Gastroesophageal sphincter (tissue), 4 donors: ENCODE results near the gene ARID1B. TPM values are rescaled to one million over a fixed set of nuclear protein-coding genes. Genes with fewer than 3 reads are reported as not detected.
"Not testable (repeated sequence)": the region's sequence is repeated elsewhere in the genome, so short reads cannot be mapped to it uniquely, and the experiment has no call there.

ENCODE experiments used
- ATAC-seq: fragments of 150-250 bp; one replicate; pipeline ENCODE4 v1.9.1; 2016; ENCODE audit warnings: mild to moderate bottlenecking, moderate library complexity
- H3K27ac ChIP-seq, 4 donors: fragments of 200-600 bp; sonication (generic) in 3 of 4; 1 replicate in 3 of 4; 2 replicates in 1 of 4; pipeline ENCODE4 v1.5.1; 2016 to 2019
- H3K27me3 ChIP-seq: fragments of 200-600 bp; sonication (generic); one replicate; pipeline ENCODE4 v1.5.1; 2019
- H3K36me3 ChIP-seq, 2 donors: fragments of 200-600 bp; sonication (generic); one replicate each; pipeline ENCODE4 v1.5.1; 2019; ENCODE audit warnings: control low read depth in 1 of 2
- H3K4me1 ChIP-seq, 3 donors: fragments of 200-600 bp; sonication (generic); 1 replicate in 2 of 3; 2 replicates in 1 of 3; pipeline ENCODE4 v1.5.1; 2016 to 2019; ENCODE audit warnings: control low read depth in 2 of 3
- H3K4me3 ChIP-seq, 2 donors: fragments of 200-600 bp; sonication (generic); one replicate each; pipeline ENCODE4 v1.5.1; 2019; ENCODE audit warnings: mild to moderate bottlenecking in 1 of 2, moderate library complexity in 1 of 2
- H3K9me3 ChIP-seq, 3 donors: fragments of 200-600 bp; sonication (generic); one replicate each; pipeline ENCODE4 v1.5.1; 2017 to 2019; ENCODE audit warnings: control low read depth in 2 of 3
- EP300 ChIP-seq: sonication (generic); formaldehyde crosslinking; IDR thresholded peaks from one replicate; pipeline ENCODE4 v1.6.1; 2017; ENCODE audit warnings: antibody characterized with exemption, mild to moderate bottlenecking
- POLR2A ChIP-seq, 2 donors: fragments of 450-650 bp; IDR thresholded peaks; one replicate each; pipeline ENCODE4 v1.6.1; 2017; ENCODE audit warnings: antibody characterized with exemption in 2 of 2, mild to moderate bottlenecking in 2 of 2, moderate library complexity in 1 of 2
- POLR2AphosphoS5 ChIP-seq: sonication (generic); formaldehyde crosslinking; IDR thresholded peaks from one replicate; pipeline ENCODE4 v1.6.1; 2017; ENCODE audit warnings: antibody characterized with exemption
- WGBS, 2 donors: methylation state at CpG; one replicate each; pipeline ENCODE4 v1.1.5; 2018; ENCODE audit warnings: low coverage in 1 of 2; 5-methylcytosine and 5-hydroxymethylcytosine counted together
- total RNA-seq, 4 donors: library from RNA; depleted of rRNA; stranded (reverse); fragments of >200 nt; gene quantifications; one replicate each; pipeline ENCODE4 v1.1.0, GENCODE V29; 2016
- TF ChIP-seq, protein P1 (sequence below), 4 experiments: fragments of 200-600 bp in 2 of 4; fragments of 450-650 bp in 2 of 4; sonication (generic) in 1 of 4; IDR thresholded peaks; one replicate each; pipeline ENCODE4 v1.5.1; 2017 to 2019; ENCODE audit warnings: antibody characterized with exemption in 4 of 4, mild to moderate bottlenecking in 2 of 4, moderate library complexity in 2 of 4

The ARID1B gene
- total RNA-seq, 4 donors from 2014 or later: 40.0 to 106 (median 79.7) TPM

DNA sequence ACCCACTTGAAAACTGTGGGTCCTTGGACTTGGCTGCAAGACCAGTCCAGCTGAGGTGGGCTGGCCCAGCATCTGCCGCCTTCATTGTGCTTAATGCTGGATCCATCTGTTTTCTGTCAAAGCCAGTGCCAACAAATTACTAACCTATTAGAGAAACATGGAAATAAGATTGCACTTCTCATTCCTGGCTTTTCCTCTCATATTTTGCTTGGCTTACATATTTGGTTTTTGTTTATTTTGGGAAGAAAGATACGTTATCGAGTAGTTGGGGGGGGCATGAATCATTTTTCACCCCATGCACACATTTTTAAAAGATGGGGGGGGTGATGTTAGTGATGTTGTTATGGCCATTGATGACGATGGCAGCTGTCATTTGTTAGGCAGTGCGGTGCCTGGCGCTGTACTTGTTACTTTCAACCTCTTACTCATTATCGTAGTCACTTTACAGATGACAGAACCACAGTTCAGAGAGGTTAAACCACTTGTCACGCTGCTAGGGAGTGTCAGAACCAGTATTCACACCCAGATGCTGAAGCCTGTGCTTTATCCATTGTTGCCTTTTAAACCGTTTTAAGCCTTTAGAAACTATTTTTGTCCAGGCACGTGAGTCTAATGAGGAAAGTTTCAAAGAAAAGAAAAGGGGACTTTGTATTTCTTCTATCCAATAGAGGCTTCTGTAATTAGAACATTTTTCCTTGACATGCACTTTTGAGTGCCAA lies 366.2 kb downstream of the ARID1B start:
- H3K4me3 ChIP-seq: no peak overlapping the region

DNA sequence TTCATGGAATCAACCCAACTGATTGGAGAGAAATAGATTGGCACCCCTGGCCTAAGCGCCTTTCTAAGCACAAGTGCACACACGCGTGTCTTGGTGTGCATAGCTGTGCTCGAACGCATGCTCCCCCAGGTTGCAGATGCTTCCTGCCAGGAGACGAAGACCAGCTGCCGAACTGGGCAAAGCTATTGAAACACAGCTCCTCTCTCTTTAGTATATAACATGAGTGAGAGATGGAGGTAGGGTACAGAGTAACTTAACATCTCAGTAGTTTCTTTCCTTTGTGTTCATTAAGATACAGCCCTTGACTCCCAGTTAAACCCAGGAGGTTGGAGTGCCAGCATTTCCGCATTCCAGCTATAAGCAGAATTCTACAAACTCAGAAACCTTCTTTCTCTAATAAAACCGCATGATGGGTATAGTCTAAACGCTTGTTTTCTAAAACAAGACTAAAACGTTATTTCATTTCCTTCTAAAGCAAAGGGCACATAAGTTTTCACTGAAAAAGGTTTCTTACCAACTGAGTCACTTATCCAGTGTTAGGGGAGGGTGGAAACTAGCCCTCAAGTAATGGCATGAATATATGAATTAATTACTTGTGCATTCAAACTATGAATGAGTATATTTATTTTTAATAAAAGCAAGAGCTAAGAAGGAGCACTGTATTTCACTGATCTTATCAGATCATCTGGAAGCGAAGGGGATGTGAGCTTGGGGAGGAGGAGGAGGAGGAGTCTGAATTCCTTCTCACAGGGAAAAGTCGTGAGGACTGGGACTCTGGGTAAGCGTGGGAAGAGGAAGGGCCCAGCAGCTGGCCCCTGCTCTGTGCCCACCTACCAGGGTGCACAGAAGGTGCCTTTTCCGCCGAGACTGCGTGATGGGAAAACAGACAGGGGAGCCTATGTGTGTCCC lies 367.0 kb downstream of the ARID1B start:
- 48 to 67% methylated on average over 12 to 16 of the region's 17 CpGs for WGBS, 2 donors
- Histone ChIP-seq H3K4me1 (peaks cover 0 to 52% (median 14%) of the 10 kb centered on the region in 3 donors), H3K4me3 (no peak overlapping the region), H3K36me3 (peaks cover 0 to 29% of the 10 kb centered on the region in 2 donors), H3K27me3 (no peaks in the 10 kb centered on the region), H3K9me3 (no peaks in the 10 kb centered on the region), H3K27ac (peak overlapping the region in 2 of 4 donors; percentile 21 to 54)
- ATAC-seq: no peak
- TF ChIP-seq EP300 (no peak), POLR2AphosphoS5 (no peak), POLR2A (IDR thresholded peaks at IDR 0.05) (no peak)
- TF ChIP-seq, protein P1, sequence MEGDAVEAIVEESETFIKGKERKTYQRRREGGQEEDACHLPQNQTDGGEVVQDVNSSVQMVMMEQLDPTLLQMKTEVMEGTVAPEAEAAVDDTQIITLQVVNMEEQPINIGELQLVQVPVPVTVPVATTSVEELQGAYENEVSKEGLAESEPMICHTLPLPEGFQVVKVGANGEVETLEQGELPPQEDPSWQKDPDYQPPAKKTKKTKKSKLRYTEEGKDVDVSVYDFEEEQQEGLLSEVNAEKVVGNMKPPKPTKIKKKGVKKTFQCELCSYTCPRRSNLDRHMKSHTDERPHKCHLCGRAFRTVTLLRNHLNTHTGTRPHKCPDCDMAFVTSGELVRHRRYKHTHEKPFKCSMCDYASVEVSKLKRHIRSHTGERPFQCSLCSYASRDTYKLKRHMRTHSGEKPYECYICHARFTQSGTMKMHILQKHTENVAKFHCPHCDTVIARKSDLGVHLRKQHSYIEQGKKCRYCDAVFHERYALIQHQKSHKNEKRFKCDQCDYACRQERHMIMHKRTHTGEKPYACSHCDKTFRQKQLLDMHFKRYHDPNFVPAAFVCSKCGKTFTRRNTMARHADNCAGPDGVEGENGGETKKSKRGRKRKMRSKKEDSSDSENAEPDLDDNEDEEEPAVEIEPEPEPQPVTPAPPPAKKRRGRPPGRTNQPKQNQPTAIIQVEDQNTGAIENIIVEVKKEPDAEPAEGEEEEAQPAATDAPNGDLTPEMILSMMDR (IDR thresholded peaks at IDR 0.05): no peak

More for the DNA sequence above, 366.2 kb downstream of the ARID1B start:
- Histone ChIP-seq H3K4me1 (peaks cover 0 to 44% (median 9%) of the 10 kb centered on the region in 3 donors), H3K36me3 (peaks cover 0 to 27% of the 10 kb centered on the region in 2 donors), H3K27me3 (no peaks in the 10 kb centered on the region), H3K9me3 (no peaks in the 10 kb centered on the region), H3K27ac (peak overlapping the region in 1 of 4 donors; percentile 35)
- WGBS, 2 donors: 15 to 16% methylated on average over 8 to 10 of the region's 10 CpGs
- TF ChIP-seq EP300 (no peak), POLR2AphosphoS5 (no peak), POLR2A (IDR thresholded peaks at IDR 0.05) (no peak)
- TF ChIP-seq, protein P1 (IDR thresholded peaks at IDR 0.05): no peak
- peak; percentile 42 for ATAC-seq

DNA sequence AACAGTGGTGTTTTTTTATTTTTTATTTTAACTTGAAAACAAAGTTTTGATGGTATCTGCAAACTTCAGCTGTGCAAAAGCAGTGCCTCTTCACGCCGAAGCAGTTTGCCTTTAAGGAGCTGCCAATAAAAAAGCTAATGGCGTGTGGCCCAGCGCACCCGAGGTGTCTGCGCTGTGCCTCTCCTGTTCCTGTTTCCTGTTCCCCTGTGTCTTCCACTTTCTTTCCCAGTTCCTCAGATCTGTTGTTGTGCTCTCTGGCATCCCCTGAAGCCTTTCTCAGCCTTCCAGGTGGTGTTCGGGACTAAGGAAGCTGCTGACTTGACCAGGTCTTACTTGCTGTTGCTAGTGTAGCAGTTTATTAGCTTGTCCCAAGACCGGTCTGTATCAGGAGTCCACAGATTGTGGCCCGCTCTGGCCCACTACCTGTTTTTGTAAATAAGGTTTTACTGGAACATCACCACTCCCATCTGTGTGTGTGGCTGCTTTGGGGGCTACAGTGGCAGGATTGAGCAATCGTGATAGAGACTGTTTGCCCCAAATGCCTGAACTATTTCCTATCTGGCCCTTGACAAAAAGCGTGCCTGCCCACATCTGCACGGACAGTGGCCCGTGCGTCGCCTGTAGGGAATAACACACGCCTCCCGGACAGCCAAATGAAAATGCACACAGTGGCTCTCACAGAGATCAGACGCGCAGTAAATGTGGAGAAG lies 367.8 kb downstream of the ARID1B start:
- WGBS, 2 donors: 63 to 73% methylated on average over 9 to 17 of the region's 19 CpGs

GRCh38 chr6:157145656-157146285 lies 368.6 kb downstream of the ARID1B start:
- peaks cover 0 to 55% (median 14%) of the 10 kb centered on the region in 3 donors for H3K4me1 ChIP-seq
- 56 to 67% methylated on average over 5 to 6 of the region's 6 CpGs for WGBS, 2 donors
- ATAC-seq: no peak

More for the DNA sequence above, 367.8 kb downstream of the ARID1B start:
- TF ChIP-seq POLR2AphosphoS5 (no peak), POLR2A (IDR thresholded peaks at IDR 0.05) (no peak), EP300 (no peak)
- TF ChIP-seq, protein P1 (IDR thresholded peaks at IDR 0.05): no peak
- Histone ChIP-seq H3K27ac (peak overlapping the region in 2 of 4 donors; percentile 21 to 54), H3K4me3 (no peak overlapping the region), H3K9me3 (no peaks in the 10 kb centered on the region), H3K36me3 (peaks cover 0 to 27% of the 10 kb centered on the region in 2 donors), H3K27me3 (no peaks in the 10 kb centered on the region), H3K4me1 (peaks cover 0 to 55% (median 14%) of the 10 kb centered on the region in 3 donors)
- ATAC-seq: no peak

DNA sequence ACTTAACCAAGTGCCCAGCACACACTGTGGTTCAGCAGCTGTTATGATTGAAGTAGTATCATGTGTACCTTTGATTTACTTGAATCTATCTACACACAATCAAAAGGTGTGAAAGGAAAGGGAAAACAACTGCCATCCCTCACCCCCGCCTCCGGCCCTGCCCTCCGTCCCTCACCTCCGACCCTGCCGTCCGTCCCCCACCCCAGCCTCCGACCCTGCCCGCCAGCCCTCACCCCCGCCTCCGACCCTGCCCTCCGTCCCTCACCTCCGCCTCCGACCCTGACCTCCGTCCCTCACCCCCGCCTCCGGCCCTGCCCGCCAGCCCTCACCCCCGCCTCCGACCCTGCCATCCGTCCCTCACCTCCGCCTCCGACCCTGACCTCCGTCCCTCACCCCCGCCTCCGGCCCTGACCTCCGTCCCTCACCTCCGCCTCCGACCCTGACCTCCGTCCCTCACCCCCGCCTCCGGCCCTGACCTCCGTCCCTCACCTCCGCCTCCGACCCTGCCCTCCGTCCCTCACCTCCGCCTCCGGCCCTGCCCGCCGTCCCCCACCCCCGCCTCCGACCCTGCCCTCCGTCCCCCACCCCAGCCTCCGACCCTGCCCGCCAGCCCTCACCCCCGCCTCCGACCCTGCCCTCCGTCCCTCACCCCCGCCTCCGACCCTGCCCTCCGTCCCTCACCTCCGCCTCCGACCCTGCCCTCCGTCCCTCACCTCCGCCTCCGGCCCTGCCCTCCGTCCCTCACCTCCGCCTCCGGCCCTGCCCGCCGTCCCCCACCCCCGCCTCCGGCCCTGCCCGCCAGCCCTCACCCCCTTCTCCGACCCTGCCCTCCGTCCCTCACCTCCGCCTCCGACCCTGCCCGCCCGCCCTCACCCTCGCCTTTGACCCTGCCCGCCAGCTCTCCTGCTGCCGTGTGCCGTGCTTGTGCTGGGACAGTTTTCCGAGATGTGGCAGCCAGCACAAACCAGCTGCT lies 370.2 kb downstream of the ARID1B start:
- ATAC-seq, H3K27me3 ChIP-seq, H3K4me3 ChIP-seq, H3K9me3 ChIP-seq: not testable (repeated sequence)
- H3K27ac ChIP-seq: peak overlapping the region in 2 of 4 donors; percentile 70 to 72
- no CpG with 5 or more reads among the region's 74 CpGs for WGBS, 2 donors
- H3K36me3 ChIP-seq: peaks cover 0 to 23% of the 10 kb centered on the region in 2 donors
- peaks cover 0 to 55% (median 14%) of the 10 kb centered on the region in 3 donors for H3K4me1 ChIP-seq

More at GRCh38 chr6:157145656-157146285, 368.6 kb downstream of the ARID1B start:
- peak overlapping the region in 1 of 4 donors; percentile 21 for H3K27ac ChIP-seq
- H3K36me3 ChIP-seq: peaks cover 0 to 27% of the 10 kb centered on the region in 2 donors
- H3K4me3 ChIP-seq: no peak overlapping the region
- H3K27me3 ChIP-seq: no peaks in the 10 kb centered on the region
- no peaks in the 10 kb centered on the region for H3K9me3 ChIP-seq
- TF ChIP-seq POLR2AphosphoS5 (no peak), EP300 (no peak)
